ENCODE results near the gene PLPP1. TPM values are rescaled to one million over a fixed set of nuclear protein-coding genes. Genes with fewer than 3 reads are reported as not detected.

Gene PLPP1
- total and polyA plus RNA-seq, 2 donors (not counting 1 experiment from before 2014, with no cell fraction given), result 5.5 to 8.8 TPM

GRCh38 chr5:55492449-55492848 is 42.3 kb downstream of the PLPP1 start:
- Histone ChIP-seq H3K36me3 (replicated peaks in 1 of 2; ENCODE audit: control extremely low read depth in 1 of 2, control insufficient read depth in 1 of 2, extremely low read depth in 1 of 2, insufficient read depth in 2 of 2, low read length in 1 of 2) (no peaks in the 10 kb centered on the region), H2AFZ (ENCODE audit: insufficient read depth, low read depth, low read length, poor library complexity, severe bottlenecking) (no peak overlapping the region), H3K27ac (ENCODE audit: low read length in 2 of 2) (no peak overlapping the region), H3K79me2 (ENCODE audit: control insufficient read depth, insufficient read depth, low read length) (peaks cover 3% of the 10 kb centered on the region), H3K27me3 (replicated peaks in 1 of 4; ENCODE audit: control extremely low read depth in 1 of 4, control insufficient read depth in 3 of 4, insufficient read depth in 4 of 4, low read length in 3 of 4) (no peaks in the 10 kb centered on the region), H3K4me1 (ENCODE audit: control insufficient read depth in 2 of 2, insufficient read depth in 2 of 2, low read length in 2 of 2) (no peaks in the 10 kb centered on the region), H3K4me2 (replicated peaks; ENCODE audit: low read depth, low read length, poor library complexity, severe bottlenecking) (no peak overlapping the region), H3K9ac (ENCODE audit: low read length) (no peak overlapping the region), H4K20me1 (ENCODE audit: control insufficient read depth, insufficient read depth, low read length, poor library complexity, severe bottlenecking) (no peaks in the 10 kb centered on the region), H3K9me3 (ENCODE audit: control extremely low read depth in 1 of 3, control insufficient read depth in 2 of 3, insufficient read depth in 1 of 3, low read length in 2 of 3) (no peaks in the 10 kb centered on the region), H3K4me3 (ENCODE audit: control extremely low read depth in 1 of 5, extremely low read depth in 1 of 5, insufficient read depth in 1 of 5, low read depth in 2 of 5, low read length in 4 of 5) (no peak overlapping the region)
- Mint-ChIP-seq H3K4me3 (no peak overlapping the region), H3K27me3 (no peaks in the 10 kb centered on the region), H3K9me3 (ENCODE audit: insufficient read depth) (no peaks in the 10 kb centered on the region), H3K27ac (no peak overlapping the region), H3K4me1 (no peaks in the 10 kb centered on the region)
- intact Hi-C loops (cut with micrococcal nuclease), result no loop called here
- WGBS (ENCODE audit: insufficient coverage), result no CpG with 5 or more reads among the region's 2 CpGs
- DNase-seq (no peak), ATAC-seq (ENCODE audit: low read depth) (no peak)
- TF ChIP-seq, protein P1, sequence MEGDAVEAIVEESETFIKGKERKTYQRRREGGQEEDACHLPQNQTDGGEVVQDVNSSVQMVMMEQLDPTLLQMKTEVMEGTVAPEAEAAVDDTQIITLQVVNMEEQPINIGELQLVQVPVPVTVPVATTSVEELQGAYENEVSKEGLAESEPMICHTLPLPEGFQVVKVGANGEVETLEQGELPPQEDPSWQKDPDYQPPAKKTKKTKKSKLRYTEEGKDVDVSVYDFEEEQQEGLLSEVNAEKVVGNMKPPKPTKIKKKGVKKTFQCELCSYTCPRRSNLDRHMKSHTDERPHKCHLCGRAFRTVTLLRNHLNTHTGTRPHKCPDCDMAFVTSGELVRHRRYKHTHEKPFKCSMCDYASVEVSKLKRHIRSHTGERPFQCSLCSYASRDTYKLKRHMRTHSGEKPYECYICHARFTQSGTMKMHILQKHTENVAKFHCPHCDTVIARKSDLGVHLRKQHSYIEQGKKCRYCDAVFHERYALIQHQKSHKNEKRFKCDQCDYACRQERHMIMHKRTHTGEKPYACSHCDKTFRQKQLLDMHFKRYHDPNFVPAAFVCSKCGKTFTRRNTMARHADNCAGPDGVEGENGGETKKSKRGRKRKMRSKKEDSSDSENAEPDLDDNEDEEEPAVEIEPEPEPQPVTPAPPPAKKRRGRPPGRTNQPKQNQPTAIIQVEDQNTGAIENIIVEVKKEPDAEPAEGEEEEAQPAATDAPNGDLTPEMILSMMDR (IDR thresholded peaks at IDR 0.05), result no peak
- no peak for TF ChIP-seq EZH2 (IDR thresholded peaks at IDR 0.05; ENCODE audit: borderline replicate concordance, insufficient read depth, low read depth, low read length, poor library complexity, severe bottlenecking)
- CTCF ChIA-PET, result no interaction called here
- POLR2A ChIA-PET, result no interaction called here

- H3K27ac ChIP-seq (ENCODE audit: low read length in 2 of 2), result no peak overlapping the region
- H3K4me2 ChIP-seq (replicated peaks; ENCODE audit: low read depth, low read length, poor library complexity, severe bottlenecking), result no peak overlapping the region
- no peaks in the 10 kb centered on the region for H3K79me2 ChIP-seq (ENCODE audit: control insufficient read depth, insufficient read depth, low read length)
- Mint-ChIP-seq H3K4me3 (no peak overlapping the region), H3K27me3 (no peaks in the 10 kb centered on the region), H3K9me3 (ENCODE audit: insufficient read depth) (no peaks in the 10 kb centered on the region), H3K27ac (no peak overlapping the region), H3K4me1 (no peaks in the 10 kb centered on the region)
- no peaks in the 10 kb centered on the region for H3K36me3 ChIP-seq (replicated peaks in 1 of 2; ENCODE audit: control extremely low read depth in 1 of 2, control insufficient read depth in 1 of 2, extremely low read depth in 1 of 2, insufficient read depth in 2 of 2, low read length in 1 of 2)
- H3K27me3 ChIP-seq (replicated peaks in 1 of 4; ENCODE audit: control extremely low read depth in 1 of 4, control insufficient read depth in 3 of 4, insufficient read depth in 4 of 4, low read length in 3 of 4), result no peaks in the 10 kb centered on the region
- H4K20me1 ChIP-seq (ENCODE audit: control insufficient read depth, insufficient read depth, low read length, poor library complexity, severe bottlenecking), result no peaks in the 10 kb centered on the region
- no peaks in the 10 kb centered on the region for H3K9me3 ChIP-seq (ENCODE audit: control extremely low read depth in 1 of 3, control insufficient read depth in 2 of 3, insufficient read depth in 1 of 3, low read length in 2 of 3)
- H2AFZ ChIP-seq (ENCODE audit: insufficient read depth, low read depth, low read length, poor library complexity, severe bottlenecking), result no peak overlapping the region
- intact Hi-C loops (cut with micrococcal nuclease), result no loop called here
- CTCF ChIA-PET, result no interaction called here
- TF ChIP-seq EZH2 (IDR thresholded peaks at IDR 0.05; ENCODE audit: borderline replicate concordance, insufficient read depth, low read depth, low read length, poor library complexity, severe bottlenecking), result no peak
- TF ChIP-seq, protein P1 (IDR thresholded peaks at IDR 0.05), result no peak
- H3K4me1 ChIP-seq (ENCODE audit: control insufficient read depth in 2 of 2, insufficient read depth in 2 of 2, low read length in 2 of 2), result no peaks in the 10 kb centered on the region
- WGBS (ENCODE audit: insufficient coverage), result no CpG with 5 or more reads among the region's 3 CpGs
- ATAC-seq (ENCODE audit: low read depth) (no peak), DNase-seq (no peak)
- H3K9ac ChIP-seq (ENCODE audit: low read length), result no peak overlapping the region
- no peak overlapping the region for H3K4me3 ChIP-seq (ENCODE audit: control extremely low read depth in 1 of 5, extremely low read depth in 1 of 5, insufficient read depth in 1 of 5, low read depth in 2 of 5, low read length in 4 of 5)
- POLR2A ChIA-PET, result no interaction called here
Measured at GRCh38 chr5:55485073-55485472, 49.7 kb downstream of the PLPP1 start.
